ENCODE measurements around the gene TM6SF1.

- TF ChIP-seq, protein P1, sequence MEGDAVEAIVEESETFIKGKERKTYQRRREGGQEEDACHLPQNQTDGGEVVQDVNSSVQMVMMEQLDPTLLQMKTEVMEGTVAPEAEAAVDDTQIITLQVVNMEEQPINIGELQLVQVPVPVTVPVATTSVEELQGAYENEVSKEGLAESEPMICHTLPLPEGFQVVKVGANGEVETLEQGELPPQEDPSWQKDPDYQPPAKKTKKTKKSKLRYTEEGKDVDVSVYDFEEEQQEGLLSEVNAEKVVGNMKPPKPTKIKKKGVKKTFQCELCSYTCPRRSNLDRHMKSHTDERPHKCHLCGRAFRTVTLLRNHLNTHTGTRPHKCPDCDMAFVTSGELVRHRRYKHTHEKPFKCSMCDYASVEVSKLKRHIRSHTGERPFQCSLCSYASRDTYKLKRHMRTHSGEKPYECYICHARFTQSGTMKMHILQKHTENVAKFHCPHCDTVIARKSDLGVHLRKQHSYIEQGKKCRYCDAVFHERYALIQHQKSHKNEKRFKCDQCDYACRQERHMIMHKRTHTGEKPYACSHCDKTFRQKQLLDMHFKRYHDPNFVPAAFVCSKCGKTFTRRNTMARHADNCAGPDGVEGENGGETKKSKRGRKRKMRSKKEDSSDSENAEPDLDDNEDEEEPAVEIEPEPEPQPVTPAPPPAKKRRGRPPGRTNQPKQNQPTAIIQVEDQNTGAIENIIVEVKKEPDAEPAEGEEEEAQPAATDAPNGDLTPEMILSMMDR (IDR thresholded peaks at IDR 0.05): no peak
- no peak for TF ChIP-seq POLR2A (IDR thresholded peaks at IDR 0.05)
Observed at GRCh38 chr15:83062768-83063180, 44.7 kb upstream of the TM6SF1 start.

Data from lower leg skin (tissue), 3 donors.